HG03095 (cell line): ENCODE results near the gene KIAA1671.
"Not testable (repeated sequence)": the region's sequence is repeated elsewhere in the genome, so short reads cannot be mapped to it uniquely, and the experiment has no call there.

Source experiments
- ATAC-seq: cut with Tn5 transposase; IDR thresholded peaks from one replicate; pipeline ENCODE4 v1.9.1; 2021; ENCODE audit warnings: moderate library complexity; ENCODE audit not compliant: unreplicated experiment

The KIAA1671 gene

GRCh38 chr22:25183949-25184619 lies 231.6 kb downstream of the KIAA1671 start:
- ATAC-seq = no peak

- ATAC-seq = no peak
These were observed 233.6 kb downstream of the KIAA1671 start for GRCh38 chr22:25186140-25186539.

DNA sequence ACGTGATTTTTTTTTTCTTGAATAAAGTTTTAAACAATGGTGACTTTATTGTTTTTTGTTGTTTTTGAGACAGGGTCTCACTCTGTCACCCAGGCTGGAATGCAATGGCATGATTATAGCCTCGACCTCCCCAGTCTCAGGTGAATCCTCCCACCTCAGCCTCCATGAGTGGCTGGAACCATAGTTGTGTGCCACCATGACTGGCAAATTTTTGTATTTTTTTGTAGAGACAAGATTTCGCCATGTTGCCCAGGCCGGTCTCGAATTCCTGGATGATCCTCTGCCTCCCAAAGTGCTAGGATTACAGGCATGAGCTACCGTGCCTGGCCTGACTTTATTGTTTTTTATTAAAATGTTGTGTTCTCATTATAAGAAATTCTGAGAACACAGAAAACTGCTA lies 235.0 kb downstream of the KIAA1671 start:
- no peak for ATAC-seq

- no peak for ATAC-seq
These were observed 239.9 kb downstream of the KIAA1671 start for GRCh38 chr22:25192406-25192805.

GRCh38 chr22:25193130-25193529 lies 240.6 kb downstream of the KIAA1671 start:
- ATAC-seq = no peak

DNA sequence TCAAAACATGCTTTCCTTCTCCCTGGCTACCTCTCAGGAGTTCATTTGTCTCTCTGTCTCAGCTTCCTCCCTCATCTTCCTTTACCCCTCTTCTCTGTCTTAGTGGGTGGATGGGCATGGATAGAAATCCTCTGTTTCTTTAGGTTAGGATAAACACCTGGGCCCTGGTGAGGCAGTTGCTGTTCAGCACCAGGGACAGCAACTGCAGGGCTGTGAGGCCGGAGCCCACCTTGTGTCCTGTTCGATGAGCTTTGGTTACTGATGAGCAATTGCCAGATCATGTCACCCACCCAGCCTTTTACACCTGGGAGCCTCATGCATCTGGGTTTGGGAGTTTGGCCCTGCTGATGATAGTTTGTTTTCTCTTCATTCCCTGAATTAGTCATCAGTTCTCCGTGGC lies 241.0 kb downstream of the KIAA1671 start:
- no peak for ATAC-seq

DNA sequence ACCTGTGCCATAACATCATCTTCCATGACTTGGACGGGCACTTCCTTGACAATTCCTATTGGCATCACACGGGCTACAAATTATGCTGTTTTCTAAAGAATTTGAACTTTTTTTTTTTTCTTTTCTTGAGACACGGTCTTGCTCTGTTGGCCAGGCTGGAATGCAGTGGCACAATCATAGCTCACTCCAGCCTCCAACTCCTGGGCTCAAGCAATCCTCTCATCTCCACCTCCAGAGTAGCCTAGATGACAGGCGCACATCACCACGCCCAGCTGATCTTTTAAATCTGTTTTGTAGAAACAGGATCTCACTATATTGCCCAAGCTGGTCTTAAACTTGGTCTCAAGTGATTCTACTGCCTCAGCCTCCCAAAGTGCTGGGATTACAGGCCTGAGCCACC lies 243.8 kb downstream of the KIAA1671 start:
- ATAC-seq = no peak

DNA sequence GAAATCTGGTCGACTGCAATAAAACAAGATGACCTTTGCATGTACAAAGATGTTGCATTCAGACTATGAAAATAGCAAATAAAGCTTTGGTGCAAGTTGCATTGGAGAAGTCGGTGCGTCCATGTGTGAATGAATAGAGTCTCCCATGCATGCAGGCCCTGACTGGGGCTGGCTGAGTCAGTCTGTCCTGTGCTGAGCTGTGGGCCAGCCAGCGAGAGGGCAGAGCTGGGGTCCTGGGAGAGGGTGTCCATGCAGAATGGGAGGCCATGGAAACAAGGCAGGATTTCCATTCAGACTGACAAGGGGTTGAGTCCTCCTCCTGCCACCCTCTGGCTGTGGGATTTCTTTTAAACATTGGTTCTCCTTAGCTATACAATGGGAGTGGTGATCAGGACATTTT lies 244.8 kb downstream of the KIAA1671 start:
- ATAC-seq = no peak

DNA sequence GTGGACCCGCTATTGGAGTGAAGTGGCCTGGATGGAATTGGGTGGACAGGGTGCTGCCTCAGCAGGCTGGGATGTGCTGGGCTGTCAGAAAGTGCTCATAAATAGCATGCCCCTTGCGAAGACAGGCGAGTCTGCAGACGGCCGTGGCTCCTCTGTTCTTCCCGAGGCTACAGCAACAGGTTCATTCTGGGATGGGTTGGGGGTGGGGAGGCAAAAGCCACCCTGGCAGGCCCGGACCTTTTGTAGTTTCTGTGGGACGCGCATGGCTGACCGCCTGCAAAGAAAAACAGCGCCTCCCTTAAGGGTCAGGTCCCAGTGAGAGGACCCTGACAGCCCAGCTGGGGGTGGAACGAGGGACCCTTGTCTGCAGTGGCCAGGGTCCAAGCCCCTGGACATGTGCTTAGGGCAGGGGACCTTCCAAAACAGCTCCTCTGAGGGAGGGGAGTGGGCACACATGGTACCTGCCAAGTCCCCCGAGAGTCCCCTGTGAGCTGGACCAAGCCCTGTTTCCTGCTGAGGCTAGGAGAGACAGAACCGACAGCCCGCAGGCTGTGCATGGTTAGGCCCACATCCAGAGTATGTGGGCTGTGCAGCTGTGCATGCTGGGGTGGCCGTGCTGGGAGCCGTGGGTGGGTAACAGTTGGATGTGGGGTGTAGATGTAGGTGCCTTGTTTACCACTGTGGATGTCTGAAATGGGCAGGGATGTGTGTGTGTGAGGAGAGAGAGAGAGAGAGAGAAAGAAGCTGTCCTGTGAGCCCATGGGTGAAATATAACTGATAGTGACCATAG lies 247.4 kb downstream of the KIAA1671 start, which contains the start of gene CRYBB3:
Gene CRYBB3 (plus strand): TSS at position 128 of the 790 bp plus-strand sequence. CDS start 1,539 bp downstream, outside the sequence.
- ATAC-seq = no peak

GRCh38 chr22:25200967-25201366 lies 248.5 kb downstream of the KIAA1671 start:
- no peak for ATAC-seq

DNA sequence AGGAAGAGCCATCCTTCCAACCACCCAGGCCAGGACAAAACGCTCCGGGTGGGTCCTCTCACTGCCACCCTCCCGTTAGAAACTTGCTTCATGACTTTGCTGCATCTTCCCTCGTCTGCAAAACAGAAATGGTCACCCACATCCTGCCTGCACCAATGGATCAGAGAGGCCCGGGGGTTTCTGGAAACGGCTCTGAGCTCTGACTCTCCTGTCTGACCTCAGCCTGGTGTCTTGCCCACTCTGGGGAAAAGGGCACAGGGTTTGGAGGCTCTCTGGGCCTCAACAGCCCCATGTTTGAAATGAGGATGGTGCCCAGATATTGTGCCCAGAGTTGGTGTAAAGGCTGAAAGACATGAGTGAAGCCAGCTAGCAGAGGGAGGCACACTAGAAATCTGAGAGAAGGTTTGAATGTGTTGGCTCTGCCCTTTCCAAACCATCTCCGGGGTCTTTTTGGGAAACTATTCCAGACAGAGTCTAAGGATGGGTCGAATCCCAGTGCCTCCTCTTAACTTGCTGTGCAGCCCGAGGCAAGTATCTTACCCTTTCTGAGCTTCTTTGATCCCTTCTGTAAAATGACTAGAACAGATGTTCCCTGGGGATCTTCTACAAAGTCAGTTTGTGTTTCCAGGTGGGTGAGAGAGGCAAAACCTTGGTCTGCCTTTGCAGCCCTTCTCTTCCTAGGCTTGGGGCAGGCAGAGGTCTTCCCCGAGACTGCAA lies 249.2 kb downstream of the KIAA1671 start:
- no peak for ATAC-seq

DNA sequence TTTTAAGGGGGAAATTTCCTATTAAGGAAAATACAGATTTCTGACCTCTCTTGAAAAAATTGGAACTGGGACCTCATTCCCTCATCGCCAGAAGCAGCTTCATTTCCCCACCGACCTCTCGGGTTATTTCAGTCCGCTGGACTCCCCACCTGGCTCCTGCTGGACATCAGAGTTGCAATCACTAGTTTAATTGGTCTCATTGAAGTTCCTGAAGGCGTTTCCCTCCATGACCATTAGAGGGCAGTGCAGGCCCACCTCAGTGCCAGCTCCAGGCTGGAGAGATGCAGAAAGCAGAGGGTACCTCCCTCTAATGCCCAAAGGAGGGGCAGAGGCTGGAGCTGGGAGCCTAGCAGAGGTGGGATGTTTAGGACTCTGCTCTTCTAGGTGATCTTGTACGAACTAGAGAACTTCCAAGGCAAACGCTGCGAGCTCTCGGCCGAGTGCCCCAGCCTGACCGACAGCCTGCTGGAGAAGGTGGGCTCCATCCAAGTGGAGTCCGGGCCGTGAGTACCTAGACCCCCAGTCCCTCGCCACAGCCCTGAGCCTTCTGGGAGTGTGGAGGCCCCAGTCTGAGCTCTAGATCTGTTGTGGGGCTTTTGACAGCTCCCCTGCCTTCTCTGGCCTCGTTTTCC lies 249.9 kb downstream of the KIAA1671 start:
- ATAC-seq = no peak

DNA sequence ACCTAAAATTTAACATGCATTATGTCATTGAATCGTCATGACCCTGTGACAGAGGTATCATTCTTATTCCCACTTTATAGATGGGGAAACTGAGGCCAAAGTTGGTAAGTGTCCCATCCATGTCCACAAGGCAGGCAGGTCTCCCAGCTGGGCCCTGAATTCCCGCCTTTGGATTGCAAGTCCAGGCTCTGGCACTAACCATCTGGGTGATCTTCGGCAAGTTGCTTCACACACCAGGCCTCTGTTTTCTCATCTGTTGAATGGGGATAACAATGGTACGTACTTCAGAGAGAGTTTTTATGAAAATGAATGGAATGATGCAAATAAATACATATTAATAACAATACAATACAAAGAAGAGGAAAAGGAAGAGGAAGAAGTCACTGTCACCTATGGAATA lies 250.6 kb downstream of the KIAA1671 start:
- no peak for ATAC-seq

GRCh38 chr22:25204547-25204946 lies 252.0 kb downstream of the KIAA1671 start:
- not testable (repeated sequence) for ATAC-seq

GRCh38 chr22:25205847-25206246 lies 253.3 kb downstream of the KIAA1671 start:
- no peak for ATAC-seq

- no peak for ATAC-seq
These were observed 254.5 kb downstream of the KIAA1671 start for GRCh38 chr22:25206998-25207397.

- ATAC-seq = no peak
These were observed 255.1 kb downstream of the KIAA1671 start for GRCh38 chr22:25207553-25208157.

DNA sequence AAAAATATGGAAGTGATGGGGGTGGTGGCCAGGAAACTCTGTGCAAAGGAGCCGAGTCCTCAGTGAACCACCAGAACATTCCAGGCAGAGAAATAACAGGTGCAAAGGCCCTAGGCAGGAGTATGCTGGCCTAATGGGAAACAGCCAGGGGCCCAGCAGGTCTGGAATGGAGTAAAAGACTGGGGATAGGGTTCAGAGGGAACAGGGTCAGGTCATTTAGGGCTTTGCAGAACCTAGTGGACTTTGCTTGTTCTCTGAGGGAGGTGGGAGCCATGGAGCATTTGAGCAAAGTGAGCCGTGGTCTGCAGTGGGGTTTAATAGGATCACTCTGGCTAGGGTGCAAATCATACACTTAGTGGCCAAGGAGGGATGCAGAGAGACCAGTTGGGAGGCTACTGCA lies 255.8 kb downstream of the KIAA1671 start:
- no peak for ATAC-seq

- no peak for ATAC-seq
These were observed 256.4 kb downstream of the KIAA1671 start for GRCh38 chr22:25208743-25209505.

- no peak for ATAC-seq
These were observed 258.3 kb downstream of the KIAA1671 start for GRCh38 chr22:25210793-25211192.
